NCI-H69 (cell line): ENCODE data around the gene AGAP1.
A peak's percentile ranks its signal among the peaks of the same experiment; 100 is the strongest.

Experiments used
- DNase-seq: peaks from one replicate; lab custom pipeline; 2025; lab: John Stamatoyannopoulos, UW

AGAP1 gene

DNA sequence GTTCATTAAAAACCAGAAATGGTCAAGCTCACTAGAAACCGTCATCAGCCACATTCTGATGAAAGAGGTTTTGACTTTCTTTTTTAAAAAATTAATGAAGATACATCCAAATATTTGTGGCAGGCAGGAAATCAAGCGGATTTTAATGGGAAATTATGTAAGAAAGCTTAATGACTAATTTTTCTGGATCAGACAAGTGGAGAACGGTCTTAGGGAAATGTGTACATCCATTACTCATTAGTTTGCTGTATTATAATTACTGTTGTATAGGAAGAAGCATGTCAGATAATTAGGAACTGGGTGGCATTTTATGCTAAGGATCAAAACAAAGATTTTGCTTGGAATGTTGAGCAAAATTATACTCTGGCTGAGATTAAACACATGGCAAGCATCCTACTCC lies 39.4 kb downstream of the AGAP1 start:
- no peak for DNase-seq

DNA sequence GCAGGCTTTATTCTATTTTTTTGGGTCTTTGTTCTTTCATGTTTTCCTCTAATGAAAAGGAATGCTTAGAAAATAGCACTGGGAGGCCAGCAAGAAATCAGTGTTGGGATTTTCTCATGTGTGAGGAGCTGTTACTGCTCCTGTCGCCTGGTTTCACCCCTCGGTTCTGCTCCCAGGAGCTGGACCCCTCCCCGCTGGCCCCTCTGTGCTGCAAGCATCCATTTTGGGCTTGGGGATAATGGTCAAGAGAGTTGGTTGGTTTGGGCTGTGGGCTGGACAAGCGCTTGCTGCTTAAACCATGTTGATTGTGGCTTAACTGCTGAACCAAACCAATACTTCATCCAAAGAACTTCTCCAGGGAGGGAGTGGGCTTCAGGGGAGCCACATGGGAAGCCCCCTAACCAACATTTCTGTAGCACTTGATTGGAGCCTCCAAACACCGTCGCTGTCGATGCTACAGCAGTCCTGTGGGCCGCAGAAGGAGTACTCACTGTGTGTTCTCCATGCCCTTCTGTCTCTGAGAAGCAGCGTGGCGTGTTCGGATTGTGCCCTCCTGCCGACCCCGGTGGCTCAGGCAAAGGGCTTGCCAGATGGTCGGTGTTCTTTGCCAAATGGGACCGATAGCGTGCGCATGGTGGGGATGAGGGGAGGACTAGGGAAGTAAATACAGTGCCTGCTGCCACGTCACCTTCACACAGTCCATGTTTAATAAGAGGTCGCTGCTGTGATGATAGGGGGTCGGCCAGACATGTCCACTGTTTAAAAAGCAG lies 40.0 kb downstream of the AGAP1 start:
- peak; percentile 67 for DNase-seq

DNA sequence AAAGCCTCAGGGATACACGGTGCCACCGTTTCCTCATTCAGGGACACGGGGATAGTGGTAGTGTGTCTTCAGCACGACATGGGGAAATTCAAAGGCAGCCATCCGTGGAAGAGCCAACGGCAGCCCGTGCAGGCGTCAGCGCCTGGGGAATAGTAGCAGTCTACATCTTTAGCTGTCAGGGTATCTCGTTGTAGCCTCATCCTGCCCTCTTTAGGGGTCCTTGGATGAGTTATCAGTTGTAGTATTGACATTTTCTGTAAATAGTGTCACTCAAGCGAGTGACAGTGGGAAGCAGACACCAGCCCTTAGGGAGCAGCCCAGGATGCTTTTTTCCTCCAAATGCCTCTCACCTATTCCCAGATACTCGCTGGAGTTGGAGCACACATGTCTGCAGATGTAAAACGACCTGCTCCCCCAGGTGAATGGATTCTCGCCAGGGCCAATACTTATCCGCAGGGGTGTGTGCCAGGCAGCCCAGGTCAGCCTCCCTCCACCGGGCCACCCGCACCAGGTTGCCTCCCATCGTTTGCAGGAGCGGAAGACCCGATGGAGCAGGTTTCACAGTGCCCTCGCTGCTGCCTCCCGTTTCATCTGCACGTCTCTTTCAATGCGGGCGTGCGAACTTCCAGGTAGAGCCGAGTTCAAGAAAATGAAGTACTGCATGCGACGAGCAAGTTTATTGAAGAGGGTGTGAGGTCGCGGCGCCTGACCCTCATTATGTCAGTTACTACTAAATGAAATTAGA lies 41.0 kb downstream of the AGAP1 start:
- DNase-seq, result peak; percentile 41

DNA sequence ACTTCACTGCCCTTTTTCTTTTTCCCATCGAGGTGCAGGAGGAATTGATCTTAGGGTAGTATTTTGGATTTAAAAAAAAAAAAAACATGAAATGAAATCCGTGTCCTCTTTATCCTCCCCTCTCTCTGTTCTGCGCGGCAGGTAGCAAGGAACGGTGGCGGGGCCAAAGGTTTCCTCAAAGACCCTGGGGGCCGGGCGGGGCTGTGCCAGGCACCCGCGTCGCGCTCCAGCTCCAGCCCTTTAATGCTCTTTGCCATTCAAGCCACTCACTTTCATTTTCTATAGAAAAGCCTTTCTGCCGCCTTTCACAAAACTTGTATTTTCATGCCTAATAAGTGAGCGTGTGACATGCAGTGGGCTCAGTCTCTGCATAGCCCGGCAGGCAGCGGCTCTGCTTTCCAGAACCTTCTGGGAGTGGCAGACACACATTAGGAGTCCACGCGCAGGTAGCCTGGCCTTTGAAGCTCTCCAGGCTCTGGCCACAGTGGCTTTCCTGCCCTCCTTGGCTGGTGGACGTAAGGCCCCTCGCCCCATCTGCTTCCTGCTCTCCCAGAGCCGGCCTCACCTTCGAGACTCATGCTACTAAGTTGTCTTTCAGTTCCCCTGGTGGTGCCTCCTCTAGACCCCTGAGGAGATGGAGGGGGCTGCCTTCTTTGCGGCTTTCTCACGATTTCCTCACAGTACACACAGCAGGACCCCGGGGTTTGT lies 41.7 kb downstream of the AGAP1 start:
- peak; percentile 3 for DNase-seq

DNA sequence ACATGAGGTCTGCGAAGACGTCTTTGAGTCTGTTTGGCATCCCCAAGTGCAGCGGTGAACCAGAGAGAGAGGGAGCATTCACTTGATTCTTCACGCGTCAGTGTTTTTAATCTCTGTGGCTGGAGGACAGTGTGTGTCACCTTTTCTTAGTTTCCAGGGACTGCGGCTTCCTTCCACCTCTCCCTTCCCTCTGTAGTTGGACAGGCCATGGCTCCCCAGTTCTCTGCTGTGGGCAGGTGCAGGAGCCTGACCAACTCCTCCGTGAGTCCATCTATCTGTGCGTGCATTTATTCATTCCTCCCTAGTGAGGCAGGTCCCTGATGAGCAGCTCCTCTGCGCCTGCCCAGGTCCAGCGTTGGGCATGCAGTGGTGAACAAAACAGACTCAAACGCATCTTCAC lies 42.9 kb downstream of the AGAP1 start:
- no peak for DNase-seq

DNA sequence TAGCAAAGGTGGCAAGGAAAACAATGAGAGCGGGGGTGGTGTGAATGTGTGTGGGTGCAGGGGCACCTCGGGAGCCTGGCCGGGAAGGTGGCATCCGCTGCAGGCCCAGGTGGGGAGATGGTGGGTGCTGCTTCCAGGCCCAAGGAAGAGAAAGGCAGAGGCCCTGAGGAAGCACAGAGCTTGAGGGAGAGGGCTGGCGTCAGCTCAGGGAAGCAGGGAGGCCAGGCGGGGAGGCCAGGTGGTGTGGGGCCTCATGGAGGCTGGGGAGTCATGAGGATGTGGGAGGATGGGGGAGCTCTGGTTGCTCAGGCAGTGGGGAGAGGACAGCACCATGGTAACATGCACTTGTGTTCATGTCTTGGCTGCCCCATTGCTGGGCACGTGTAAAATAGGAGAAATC lies 43.3 kb downstream of the AGAP1 start:
- DNase-seq, result no peak

GRCh38 chr2:235537587-235537986 lies 43.7 kb downstream of the AGAP1 start:
- no peak for DNase-seq

GRCh38 chr2:235538144-235538639 lies 44.3 kb downstream of the AGAP1 start:
- peak; percentile 1 for DNase-seq

DNA sequence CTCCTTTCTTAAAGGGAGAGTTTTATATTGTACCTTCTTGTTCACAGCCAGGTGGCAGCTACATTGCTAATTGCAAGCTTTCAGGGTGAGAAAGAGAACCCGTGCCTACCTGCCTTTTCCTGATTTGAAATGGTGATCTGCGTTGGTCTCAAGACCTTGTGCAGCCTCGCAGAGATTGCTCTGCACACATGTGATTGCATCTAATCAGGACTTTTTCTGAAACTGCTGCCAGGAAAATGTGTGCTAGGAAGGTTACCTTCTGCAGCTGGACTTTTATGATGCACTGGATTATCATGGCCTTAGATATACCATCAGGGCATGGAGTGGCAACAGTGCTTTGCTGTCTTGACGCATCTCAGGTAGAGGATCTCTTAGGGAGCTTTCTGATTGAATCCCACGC lies 45.1 kb downstream of the AGAP1 start:
- no peak for DNase-seq

GRCh38 chr2:235539773-235540172 lies 45.9 kb downstream of the AGAP1 start:
- DNase-seq, result no peak

DNA sequence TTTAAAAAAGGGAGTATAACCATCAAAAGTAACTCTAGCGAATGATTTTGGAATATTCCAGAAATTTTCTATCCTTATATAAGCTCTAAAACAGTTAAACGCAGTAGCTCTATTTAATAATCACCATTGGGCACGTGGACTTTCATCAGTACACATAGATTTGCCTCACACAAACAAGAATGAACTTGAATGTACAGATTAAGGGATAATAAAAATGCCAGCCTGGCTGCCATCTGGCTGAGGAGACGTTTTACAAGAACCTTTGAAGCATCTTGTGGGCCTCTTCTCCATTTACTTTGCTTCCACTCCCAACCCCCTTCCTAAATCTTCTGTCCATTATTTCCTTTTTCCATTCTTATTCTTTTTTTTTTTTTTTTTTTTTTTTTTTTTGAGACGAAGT lies 47.2 kb downstream of the AGAP1 start:
- peak; percentile 7 for DNase-seq

- DNase-seq, result no peak
Observed at GRCh38 chr2:235541838-235542549, 48.2 kb downstream of the AGAP1 start.

DNA sequence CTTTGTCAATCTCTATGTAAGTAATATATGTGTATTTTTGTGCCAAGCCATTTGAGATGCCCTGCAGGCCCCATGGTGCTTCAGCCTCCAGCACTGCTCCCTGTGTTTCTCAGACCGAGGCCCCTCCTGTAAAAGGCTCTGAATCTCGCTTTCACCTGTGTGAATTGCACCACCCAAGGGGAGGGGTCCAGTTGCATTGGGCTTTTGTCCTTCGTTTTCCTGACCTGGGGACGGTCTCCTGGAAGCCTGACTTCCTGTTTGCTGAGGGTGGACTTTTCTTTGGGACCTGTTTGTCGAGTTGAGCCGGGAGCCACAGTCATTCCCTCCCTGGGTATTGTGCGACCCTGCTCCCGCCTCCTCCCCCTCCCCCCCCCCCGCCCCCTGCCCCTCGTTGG lies 48.9 kb downstream of the AGAP1 start:
- DNase-seq, result peak; percentile 80

DNA sequence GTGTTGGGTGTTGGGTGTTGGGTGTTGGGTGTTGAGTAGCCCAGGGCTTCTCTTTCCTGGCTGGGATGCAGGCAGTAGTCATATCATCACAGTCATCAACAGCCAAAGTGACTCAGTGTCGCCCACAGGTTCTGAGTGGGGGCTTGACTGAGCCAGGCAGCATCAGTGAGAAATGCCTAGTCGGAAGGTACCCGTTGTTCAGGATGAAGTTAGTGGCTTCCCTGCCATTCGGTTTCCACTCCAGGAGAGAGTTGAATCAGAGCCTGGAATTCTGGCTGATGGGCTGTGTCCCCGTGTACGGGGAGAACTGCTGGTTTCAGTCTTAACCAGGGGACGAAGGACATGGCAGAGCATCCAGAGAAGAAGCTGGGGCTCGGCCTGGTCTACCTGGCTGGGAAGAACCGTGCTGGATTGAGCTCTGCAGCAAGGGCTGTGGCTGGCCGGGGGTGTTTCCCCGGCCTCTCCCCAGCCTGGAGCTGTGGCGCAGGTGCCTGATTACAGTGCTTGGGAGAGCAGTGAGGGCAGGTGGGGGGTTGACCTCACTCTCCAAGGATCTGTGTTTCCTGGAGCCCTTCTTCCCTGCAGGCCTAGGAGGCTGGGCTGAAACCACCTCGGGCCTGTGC lies 49.4 kb downstream of the AGAP1 start:
- peak; percentile 1 for DNase-seq

DNA sequence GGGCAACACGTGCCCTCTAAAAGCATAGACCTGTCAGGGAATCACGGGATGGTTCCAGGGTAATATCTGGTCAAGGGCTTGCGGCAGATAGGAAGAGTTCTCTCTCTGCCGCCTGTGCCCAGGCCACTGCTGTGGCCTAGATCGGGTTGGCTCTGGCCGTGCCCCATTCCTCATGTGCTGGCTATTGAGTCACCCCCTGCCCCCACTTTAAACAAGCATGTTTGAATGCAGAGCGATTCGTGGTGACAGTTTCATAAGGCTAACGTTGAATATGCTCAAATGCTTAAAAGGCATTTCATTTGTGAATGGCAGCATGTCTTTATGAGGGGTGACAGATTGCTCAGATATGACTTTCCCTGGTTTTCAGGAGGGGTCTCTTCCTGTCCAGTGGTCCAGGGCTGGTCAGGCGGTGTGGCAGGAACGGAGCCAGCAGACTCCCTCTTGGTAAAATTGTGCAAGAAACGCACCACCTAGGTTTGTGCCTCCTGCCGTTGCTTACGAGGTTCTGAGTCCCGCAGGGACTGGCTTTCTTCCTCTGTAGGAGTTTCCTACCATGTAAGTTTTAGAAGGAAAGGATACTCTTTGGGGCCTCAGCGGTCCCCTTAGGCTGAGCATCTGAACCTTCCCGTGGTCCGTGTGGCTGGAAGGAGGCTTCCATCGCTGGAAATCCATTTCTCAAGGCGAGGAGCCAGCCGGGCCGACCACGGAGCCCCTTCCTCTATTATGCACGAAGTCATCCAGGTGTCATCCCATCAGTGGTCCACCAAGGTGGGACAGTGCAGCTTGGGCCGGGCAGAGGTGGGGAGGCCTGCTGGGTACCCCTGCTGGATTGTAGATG lies 50.2 kb downstream of the AGAP1 start:
- no peak for DNase-seq

DNA sequence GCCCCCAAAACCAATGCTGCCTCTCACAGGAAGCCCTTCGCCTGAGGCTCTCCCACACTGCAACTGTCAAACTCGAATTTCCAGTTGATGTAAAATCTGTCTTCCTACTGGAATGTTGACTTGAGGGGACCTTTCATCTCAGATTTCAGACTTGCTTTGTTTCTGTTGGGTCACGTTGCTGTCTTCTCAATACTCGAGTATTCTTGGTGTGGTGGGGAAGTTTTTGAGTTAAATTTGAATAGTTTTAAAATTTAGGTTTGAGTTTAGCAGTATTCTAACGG lies 50.8 kb downstream of the AGAP1 start:
- DNase-seq, result no peak

DNA sequence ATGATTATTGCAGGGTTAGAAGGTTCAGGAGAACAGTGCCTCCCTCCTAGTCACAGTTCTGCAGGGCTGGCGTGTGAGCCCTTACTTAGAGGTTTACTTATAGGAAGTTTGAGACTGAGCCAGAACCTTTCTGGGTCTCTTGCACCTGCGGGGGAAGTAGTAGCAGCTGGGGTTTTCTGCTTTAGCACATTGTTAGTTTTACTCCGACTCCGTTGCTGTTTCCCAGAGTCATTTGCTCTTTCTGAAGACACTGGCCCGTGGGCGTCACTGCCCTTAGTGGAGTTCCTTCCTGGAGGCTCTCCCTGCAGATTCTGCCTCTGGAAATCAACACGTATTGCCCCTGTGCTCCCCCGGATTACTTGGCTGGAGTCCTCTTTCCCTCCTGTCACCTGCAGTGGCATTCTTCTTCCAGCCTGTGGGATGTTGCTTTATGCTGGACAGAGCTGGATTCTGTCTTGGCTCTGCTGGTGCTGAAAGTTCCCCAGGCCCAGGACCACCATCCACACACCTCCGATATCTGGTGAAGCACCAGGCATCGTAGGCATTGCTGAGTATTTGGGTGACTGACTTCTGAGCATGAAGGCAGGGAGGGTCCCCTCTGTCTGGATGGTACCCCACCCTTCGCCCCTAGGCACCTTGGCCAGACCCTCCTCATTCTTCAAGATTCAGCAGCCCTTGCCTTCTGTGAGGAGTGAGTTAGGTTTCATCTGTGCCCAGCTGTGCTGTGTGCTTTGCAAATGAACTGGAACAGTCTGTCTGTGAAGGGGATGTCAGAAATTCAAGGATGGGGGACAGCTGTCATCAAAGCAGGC lies 51.7 kb downstream of the AGAP1 start:
- peak; percentile 52 for DNase-seq

- no peak for DNase-seq
Observed at GRCh38 chr2:235546151-235546435, 52.2 kb downstream of the AGAP1 start.

GRCh38 chr2:235546436-235546835 lies 52.6 kb downstream of the AGAP1 start:
- DNase-seq, result no peak

GRCh38 chr2:235549735-235550377 lies 56.0 kb downstream of the AGAP1 start:
- no peak for DNase-seq
